Activated CD8-positive, alpha-beta T cell treated with anti-CD3 and anti-CD28 coated beads for 36 hours (primary cell): ENCODE results near the gene ROBO2. TPM values are rescaled to one million over a fixed set of nuclear protein-coding genes. Genes with fewer than 3 reads are reported as not detected.

Experiments used
- ATAC-seq: fragments of 200-7000 bp; cut with Tn5 transposase; one replicate; pipeline ENCODE4 v1.10.0; 2021; ENCODE audit warnings: mild to moderate bottlenecking, moderate library complexity
- CTCF ChIA-PET: fragments of 350-600 bp; sonication (Branson Sonifier 250); formaldehyde crosslinking; loops from one replicate; lab custom pipeline; 2021; ENCODE audit warnings: antibody characterized with exemption; lab: Charles Lee
- POLR2A ChIA-PET: fragments of 350-600 bp; sonication (Branson Sonifier 250); formaldehyde crosslinking; loops from one replicate; lab custom pipeline; 2021; ENCODE audit warnings: antibody characterized with exemption; lab: Charles Lee
- DNase-seq: peaks from one replicate; pipeline ENCODE4 v3.0.0-alpha.2; 2020
- H3K27ac Mint-ChIP-seq: one replicate; pipeline ENCODE4 v1.8.0; 2021; ENCODE audit warnings: mild to moderate bottlenecking, mixed read lengths
- H3K27me3 Mint-ChIP-seq: one replicate; pipeline ENCODE4 v1.8.0; 2021; ENCODE audit warnings: mixed read lengths
- H3K36me3 Mint-ChIP-seq: one replicate; pipeline ENCODE4 v1.8.0; 2021; ENCODE audit warnings: low read depth, mixed read lengths
- H3K4me1 Mint-ChIP-seq: one replicate; pipeline ENCODE4 v1.8.0; 2021; ENCODE audit warnings: low read depth, mixed read lengths
- H3K4me3 Mint-ChIP-seq: one replicate; pipeline ENCODE4 v1.8.0; 2021; ENCODE audit warnings: mild to moderate bottlenecking, moderate library complexity, mixed read lengths
- H3K9me3 Mint-ChIP-seq: one replicate; pipeline ENCODE4 v1.8.0; 2021; ENCODE audit warnings: mixed read lengths
- intact Hi-C: fragments of 100-400 bp; cut with micrococcal nuclease; formaldehyde crosslinking; loops from one replicate; pipeline ENCODE4 v1.10.0; 2022
- total RNA-seq, 2 experiments: library from RNA; stranded (reverse); gene quantifications; one replicate each; pipeline ENCODE4 v1.2.3, GENCODE V29; 2021
- TF ChIP-seq, protein P1 (sequence below): fragments of 200-600 bp; IDR thresholded peaks from one replicate; pipeline ENCODE4 v1.8.0; 2022; ENCODE audit warnings: antibody characterized with exemption, mild to moderate bottlenecking

The ROBO2 gene
- total RNA-seq, 2 experiments from 2014 or later: not detected

DNA sequence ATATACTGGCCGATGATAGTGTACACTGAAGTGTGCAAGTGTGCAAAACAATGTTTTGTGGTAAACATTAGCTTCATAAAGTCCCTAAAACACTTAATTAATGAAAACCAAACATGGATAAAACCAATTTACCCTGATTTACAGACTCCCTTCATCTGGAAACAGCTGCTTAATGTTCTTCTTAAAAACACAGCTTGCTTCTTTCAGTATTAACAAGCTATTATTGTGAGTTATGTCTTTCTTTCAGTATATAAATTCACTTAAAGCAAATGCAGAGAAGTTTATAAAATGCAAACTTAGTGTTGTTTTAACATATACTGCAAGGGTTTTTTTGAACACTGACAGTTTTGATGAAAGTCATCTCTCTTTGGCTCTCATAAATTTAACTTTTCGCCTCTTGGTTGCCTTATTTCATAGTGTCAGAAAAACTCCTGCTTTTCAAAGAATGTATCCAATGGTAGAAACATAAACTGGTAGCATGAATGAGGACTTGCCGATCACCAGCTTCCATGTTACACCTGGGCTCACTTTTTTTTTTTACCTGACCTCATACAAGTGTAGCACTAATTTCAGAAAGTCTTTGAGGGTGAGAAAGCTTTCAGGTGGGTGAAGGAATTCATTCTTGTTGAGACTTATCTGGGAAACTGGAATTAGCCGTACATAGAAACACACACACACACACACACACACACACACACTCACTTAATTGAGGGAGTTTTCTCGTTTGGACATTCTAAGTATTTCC, 532.2 kb downstream of the ROBO2 start:
- POLR2A ChIA-PET: no interaction called here
- intact Hi-C loops: no loop called here
- ATAC-seq (no peak), DNase-seq (no peak)
- Mint-ChIP-seq H3K4me1 (no peaks in the 10 kb centered on the region), H3K4me3 (no peak overlapping the region), H3K27me3 (no peaks in the 10 kb centered on the region), H3K36me3 (no peaks in the 10 kb centered on the region), H3K9me3 (peaks cover 7% of the 10 kb centered on the region), H3K27ac (no peak overlapping the region)
- CTCF ChIA-PET: no interaction called here
- TF ChIP-seq, protein P1, sequence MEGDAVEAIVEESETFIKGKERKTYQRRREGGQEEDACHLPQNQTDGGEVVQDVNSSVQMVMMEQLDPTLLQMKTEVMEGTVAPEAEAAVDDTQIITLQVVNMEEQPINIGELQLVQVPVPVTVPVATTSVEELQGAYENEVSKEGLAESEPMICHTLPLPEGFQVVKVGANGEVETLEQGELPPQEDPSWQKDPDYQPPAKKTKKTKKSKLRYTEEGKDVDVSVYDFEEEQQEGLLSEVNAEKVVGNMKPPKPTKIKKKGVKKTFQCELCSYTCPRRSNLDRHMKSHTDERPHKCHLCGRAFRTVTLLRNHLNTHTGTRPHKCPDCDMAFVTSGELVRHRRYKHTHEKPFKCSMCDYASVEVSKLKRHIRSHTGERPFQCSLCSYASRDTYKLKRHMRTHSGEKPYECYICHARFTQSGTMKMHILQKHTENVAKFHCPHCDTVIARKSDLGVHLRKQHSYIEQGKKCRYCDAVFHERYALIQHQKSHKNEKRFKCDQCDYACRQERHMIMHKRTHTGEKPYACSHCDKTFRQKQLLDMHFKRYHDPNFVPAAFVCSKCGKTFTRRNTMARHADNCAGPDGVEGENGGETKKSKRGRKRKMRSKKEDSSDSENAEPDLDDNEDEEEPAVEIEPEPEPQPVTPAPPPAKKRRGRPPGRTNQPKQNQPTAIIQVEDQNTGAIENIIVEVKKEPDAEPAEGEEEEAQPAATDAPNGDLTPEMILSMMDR: no peak

DNA sequence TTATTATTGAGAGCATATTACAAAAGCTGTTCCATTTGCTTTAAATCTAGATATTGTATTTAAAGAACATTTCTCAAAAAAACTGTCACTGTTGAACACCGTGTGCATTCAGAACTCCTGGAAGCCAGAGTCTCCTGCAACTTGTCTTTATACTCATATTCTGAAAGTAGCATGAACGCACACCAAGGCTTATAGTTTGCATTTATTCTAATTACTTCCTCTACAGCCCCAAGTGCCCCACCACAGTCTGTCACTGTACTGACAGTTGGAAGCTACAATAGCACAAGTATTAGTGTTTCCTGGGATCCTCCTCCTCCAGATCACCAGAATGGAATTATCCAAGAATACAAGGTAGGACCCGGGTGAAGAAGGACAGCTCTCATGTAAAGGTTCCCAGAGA, 537.4 kb downstream of the ROBO2 start:
- Mint-ChIP-seq H3K9me3 (peaks cover 4% of the 10 kb centered on the region), H3K27me3 (no peaks in the 10 kb centered on the region), H3K27ac (no peak overlapping the region), H3K36me3 (no peaks in the 10 kb centered on the region), H3K4me3 (no peak overlapping the region), H3K4me1 (no peaks in the 10 kb centered on the region)
- ATAC-seq (no peak), DNase-seq (no peak)
- CTCF ChIA-PET: no interaction called here
- TF ChIP-seq, protein P1: no peak
- POLR2A ChIA-PET: no interaction called here
- intact Hi-C loops: no loop called here

DNA sequence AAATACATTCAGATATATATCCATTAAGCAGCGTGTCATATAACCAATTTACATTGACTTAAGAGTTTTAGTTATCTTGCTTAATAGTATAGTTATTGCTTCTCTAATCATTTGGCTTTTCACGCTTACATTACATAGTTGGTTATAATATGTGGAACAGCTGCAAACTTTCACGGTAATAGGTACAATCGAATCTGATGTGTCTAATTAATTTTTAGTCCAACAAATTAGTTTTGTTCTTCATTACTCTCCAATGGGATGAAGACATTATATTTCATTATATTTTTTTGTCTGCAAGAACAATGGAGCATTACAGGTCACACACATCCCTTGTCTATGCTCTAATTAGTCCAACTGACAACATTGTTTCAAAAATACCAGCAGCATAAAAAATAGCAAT, 546.3 kb downstream of the ROBO2 start:
- no peak for DNase-seq
- Mint-ChIP-seq H3K9me3 (peaks cover 9% of the 10 kb centered on the region), H3K36me3 (no peaks in the 10 kb centered on the region), H3K27ac (no peak overlapping the region), H3K27me3 (no peaks in the 10 kb centered on the region), H3K4me3 (no peak overlapping the region), H3K4me1 (no peaks in the 10 kb centered on the region)
- ChIA-PET POLR2A (no interaction called here), CTCF (no interaction called here)
- TF ChIP-seq, protein P1: no peak
- intact Hi-C loops: no loop called here
- no peak for ATAC-seq

DNA sequence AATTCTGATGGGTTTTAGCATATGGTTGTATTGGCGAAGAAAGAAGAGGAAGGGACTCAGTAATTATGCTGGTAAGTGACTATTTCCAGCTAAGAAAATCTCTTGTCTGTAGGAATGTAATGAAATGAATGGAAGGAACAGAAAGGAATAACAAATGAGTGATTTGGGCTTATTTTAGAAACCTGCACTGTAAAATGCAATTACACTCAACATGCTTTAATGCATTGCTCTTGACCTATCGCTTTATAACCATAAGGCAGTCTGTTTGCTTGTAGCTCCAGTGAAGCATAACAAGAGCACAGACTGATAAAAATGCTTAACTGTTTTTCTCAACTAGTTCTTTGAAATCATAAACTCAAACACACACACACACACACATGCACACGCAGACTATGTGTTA, 549.0 kb downstream of the ROBO2 start:
- ATAC-seq: no peak

DNA sequence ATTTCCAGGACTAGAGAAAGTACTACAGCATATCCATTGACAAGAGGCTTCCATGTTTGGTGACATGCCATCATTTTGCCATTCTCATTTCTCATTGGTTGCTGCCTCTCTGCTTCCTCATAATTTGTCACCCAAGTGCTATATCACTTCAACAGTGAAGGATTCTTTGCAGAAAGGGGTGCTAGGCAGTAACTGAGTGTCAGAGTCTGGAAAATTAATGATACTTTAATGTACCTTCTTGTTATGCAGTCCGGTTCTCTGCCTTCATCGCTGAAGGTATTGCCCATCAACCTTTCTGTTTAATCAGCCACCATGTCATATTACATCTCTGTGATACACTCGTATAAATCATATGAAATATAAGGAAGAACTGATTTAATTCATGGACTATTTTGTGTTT, 550.3 kb downstream of the ROBO2 start:
- no peak overlapping the region for H3K4me3 Mint-ChIP-seq

More for the DNA sequence above, 549.0 kb downstream of the ROBO2 start:
- Mint-ChIP-seq H3K27me3 (no peaks in the 10 kb centered on the region), H3K9me3 (peaks cover 5% of the 10 kb centered on the region), H3K4me3 (no peak overlapping the region), H3K27ac (no peak overlapping the region), H3K4me1 (no peaks in the 10 kb centered on the region), H3K36me3 (no peaks in the 10 kb centered on the region)
- POLR2A ChIA-PET: interaction anchor here (0.6 kb wide), 1 partner anchor 34 kb away, joined by 3 read pairs; no protein-coding TSS in a partner anchor
- TF ChIP-seq, protein P1: no peak
- DNase-seq: no peak
- intact Hi-C loops: no loop called here
- CTCF ChIA-PET: no interaction called here

More for the DNA sequence above, 550.3 kb downstream of the ROBO2 start:
- Mint-ChIP-seq H3K27ac (no peak overlapping the region), H3K4me1 (no peaks in the 10 kb centered on the region), H3K36me3 (no peaks in the 10 kb centered on the region), H3K27me3 (no peaks in the 10 kb centered on the region), H3K9me3 (peaks cover 5% of the 10 kb centered on the region)
- TF ChIP-seq, protein P1: no peak
- ATAC-seq (no peak), DNase-seq (no peak)
- intact Hi-C loops: no loop called here
- POLR2A ChIA-PET: no interaction called here
- CTCF ChIA-PET: no interaction called here
